ENCODE data around the gene KIAA1755. TPM values are rescaled to one million over a fixed set of nuclear protein-coding genes. Genes with fewer than 3 reads are reported as not detected.

KIAA1755 gene
- total RNA-seq, 1 donor from 2014 or later, result 5.4 TPM

- DNase-seq (no peak), ATAC-seq (ENCODE audit: poor library complexity) (no peak)
- intact Hi-C loops (cut with DNase I), result no loop called here
Observed at GRCh38 chr20:38179846-38180245, 80.7 kb downstream of the KIAA1755 start.

GRCh38 chr20:38178581-38178980 is 82.0 kb downstream of the KIAA1755 start:
- DNase-seq, result no peak
- intact Hi-C loops (cut with DNase I), result no loop called here
- no peak for ATAC-seq (ENCODE audit: poor library complexity)

GRCh38 chr20:38178065-38178491 is 82.5 kb downstream of the KIAA1755 start:
- intact Hi-C loops (cut with DNase I), result no loop called here
- DNase-seq (no peak), ATAC-seq (ENCODE audit: poor library complexity) (peak; percentile 48)

- intact Hi-C loops (cut with DNase I), result no loop called here
- DNase-seq (no peak), ATAC-seq (ENCODE audit: poor library complexity) (no peak)
Observed at GRCh38 chr20:38177201-38177600, 83.3 kb downstream of the KIAA1755 start.

GRCh38 chr20:38175304-38176180 is 85.0 kb downstream of the KIAA1755 start:
- intact Hi-C loops (cut with DNase I), result no loop called here
- DNase-seq (no peak), ATAC-seq (ENCODE audit: poor library complexity) (no peak)

GRCh38 chr20:38173237-38174156 is 87.0 kb downstream of the KIAA1755 start:
- no peak for ATAC-seq (ENCODE audit: poor library complexity)
- intact Hi-C loops (cut with DNase I), result no loop called here
- DNase-seq, result peak; percentile 55

GRCh38 chr20:38172408-38172807 is 88.1 kb downstream of the KIAA1755 start:
- DNase-seq, result no peak
- intact Hi-C loops (cut with DNase I), result no loop called here
- ATAC-seq (ENCODE audit: poor library complexity), result no peak

GRCh38 chr20:38171675-38172043 is 88.9 kb downstream of the KIAA1755 start:
- DNase-seq (no peak), ATAC-seq (ENCODE audit: poor library complexity) (no peak)
- intact Hi-C loops (cut with DNase I), result no loop called here

GRCh38 chr20:38170826-38171674 is 89.5 kb downstream of the KIAA1755 start:
- no peak for DNase-seq
- intact Hi-C loops (cut with DNase I), result no loop called here
- peak; percentile 34 for ATAC-seq (ENCODE audit: poor library complexity)

- intact Hi-C loops (cut with DNase I), result no loop called here
- ATAC-seq (ENCODE audit: poor library complexity), result no peak
- no peak for DNase-seq
Observed at GRCh38 chr20:38170219-38170825, 90.2 kb downstream of the KIAA1755 start.

GRCh38 chr20:38169636-38170193 is 90.8 kb downstream of the KIAA1755 start:
- no peak for DNase-seq
- intact Hi-C loops (cut with DNase I), result loop anchor here (5.0 kb wide), 1 partner anchor 48 kb away; no protein-coding TSS in a partner anchor
- ATAC-seq (ENCODE audit: poor library complexity), result no peak

GRCh38 chr20:38168791-38169589 is 91.5 kb downstream of the KIAA1755 start:
- DNase-seq (peak; percentile 63), ATAC-seq (ENCODE audit: poor library complexity) (no peak)
- intact Hi-C loops (cut with DNase I), result loop anchor here (5.0 kb wide), 1 partner anchor 48 kb away; no protein-coding TSS in a partner anchor

GRCh38 chr20:38167851-38168760 is 92.4 kb downstream of the KIAA1755 start:
- peak; percentile 88 for DNase-seq
- ATAC-seq (ENCODE audit: poor library complexity), result peak; percentile 39
- intact Hi-C loops (cut with DNase I), result loop anchor here (5.0 kb wide), 1 partner anchor 49 kb away; no protein-coding TSS in a partner anchor

- DNase-seq, result no peak
- intact Hi-C loops (cut with DNase I), result loop anchor here (5.0 kb wide), 1 partner anchor 50 kb away; no protein-coding TSS in a partner anchor
- no peak for ATAC-seq (ENCODE audit: poor library complexity)
Observed at GRCh38 chr20:38167328-38167850, 93.1 kb downstream of the KIAA1755 start.

GRCh38 chr20:38166703-38167233 is 93.8 kb downstream of the KIAA1755 start:
- ATAC-seq (ENCODE audit: poor library complexity), result no peak
- DNase-seq, result no peak
- intact Hi-C loops (cut with DNase I), result loop anchor here (5.0 kb wide), 1 partner anchor 51 kb away; no protein-coding TSS in a partner anchor

Data from Right ventricle myocardium superior (tissue), 1 donor.